Measurements from ENCODE around the gene CLTB. TPM values are rescaled to one million over a fixed set of nuclear protein-coding genes. Genes with fewer than 3 reads are reported as not detected.

Gene CLTB
- total and polyA plus RNA-seq, 10 of the 15 experiments (the other 5 are each of a cell fraction or from before 2014, with no cell fraction given), result 1.6 to 52.8 (median 36.9) TPM

GRCh38 chr5:176352116-176352878 is 64.0 kb downstream of the CLTB start (continued):
- TF ChIP-seq SKIL (IDR thresholded peaks at IDR 0.05; ENCODE audit: low read depth, poor library complexity, severe bottlenecking), result no peak
- TF ChIP-seq, protein P1, sequence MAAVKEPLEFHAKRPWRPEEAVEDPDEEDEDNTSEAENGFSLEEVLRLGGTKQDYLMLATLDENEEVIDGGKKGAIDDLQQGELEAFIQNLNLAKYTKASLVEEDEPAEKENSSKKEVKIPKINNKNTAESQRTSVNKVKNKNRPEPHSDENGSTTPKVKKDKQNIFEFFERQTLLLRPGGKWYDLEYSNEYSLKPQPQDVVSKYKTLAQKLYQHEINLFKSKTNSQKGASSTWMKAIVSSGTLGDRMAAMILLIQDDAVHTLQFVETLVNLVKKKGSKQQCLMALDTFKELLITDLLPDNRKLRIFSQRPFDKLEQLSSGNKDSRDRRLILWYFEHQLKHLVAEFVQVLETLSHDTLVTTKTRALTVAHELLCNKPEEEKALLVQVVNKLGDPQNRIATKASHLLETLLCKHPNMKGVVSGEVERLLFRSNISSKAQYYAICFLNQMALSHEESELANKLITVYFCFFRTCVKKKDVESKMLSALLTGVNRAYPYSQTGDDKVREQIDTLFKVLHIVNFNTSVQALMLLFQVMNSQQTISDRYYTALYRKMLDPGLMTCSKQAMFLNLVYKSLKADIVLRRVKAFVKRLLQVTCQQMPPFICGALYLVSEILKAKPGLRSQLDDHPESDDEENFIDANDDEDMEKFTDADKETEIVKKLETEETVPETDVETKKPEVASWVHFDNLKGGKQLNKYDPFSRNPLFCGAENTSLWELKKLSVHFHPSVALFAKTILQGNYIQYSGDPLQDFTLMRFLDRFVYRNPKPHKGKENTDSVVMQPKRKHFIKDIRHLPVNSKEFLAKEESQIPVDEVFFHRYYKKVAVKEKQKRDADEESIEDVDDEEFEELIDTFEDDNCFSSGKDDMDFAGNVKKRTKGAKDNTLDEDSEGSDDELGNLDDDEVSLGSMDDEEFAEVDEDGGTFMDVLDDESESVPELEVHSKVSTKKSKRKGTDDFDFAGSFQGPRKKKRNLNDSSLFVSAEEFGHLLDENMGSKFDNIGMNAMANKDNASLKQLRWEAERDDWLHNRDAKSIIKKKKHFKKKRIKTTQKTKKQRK (IDR thresholded peaks at IDR 0.05; ENCODE audit: low read depth, low read length), result no peak
- no peak for TF ChIP-seq PAX8 (IDR thresholded peaks at IDR 0.05)
- TF ChIP-seq ZBTB40 (IDR thresholded peaks at IDR 0.05; ENCODE audit: borderline replicate concordance), result no peak
- TF ChIP-seq, protein P2, sequence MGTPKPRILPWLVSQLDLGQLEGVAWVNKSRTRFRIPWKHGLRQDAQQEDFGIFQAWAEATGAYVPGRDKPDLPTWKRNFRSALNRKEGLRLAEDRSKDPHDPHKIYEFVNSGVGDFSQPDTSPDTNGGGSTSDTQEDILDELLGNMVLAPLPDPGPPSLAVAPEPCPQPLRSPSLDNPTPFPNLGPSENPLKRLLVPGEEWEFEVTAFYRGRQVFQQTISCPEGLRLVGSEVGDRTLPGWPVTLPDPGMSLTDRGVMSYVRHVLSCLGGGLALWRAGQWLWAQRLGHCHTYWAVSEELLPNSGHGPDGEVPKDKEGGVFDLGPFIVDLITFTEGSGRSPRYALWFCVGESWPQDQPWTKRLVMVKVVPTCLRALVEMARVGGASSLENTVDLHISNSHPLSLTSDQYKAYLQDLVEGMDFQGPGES (IDR thresholded peaks at IDR 0.05), result no peak
- TF ChIP-seq NFXL1 (IDR thresholded peaks at IDR 0.05; ENCODE audit: borderline replicate concordance), result no peak
- TF ChIP-seq RELA (IDR thresholded peaks at IDR 0.05; ENCODE audit: borderline replicate concordance, partially characterized antibody), result peak; percentile 86
- TF ChIP-seq SUZ12 (IDR thresholded peaks at IDR 0.05; ENCODE audit: unreplicated experiment), result no peak
- no peak for TF ChIP-seq PML (IDR thresholded peaks at IDR 0.05; ENCODE audit: low read length)
- no peak for TF ChIP-seq LARP7 (IDR thresholded peaks at IDR 0.05)
- TF ChIP-seq ATF7 (IDR thresholded peaks at IDR 0.05; ENCODE audit: low read depth), result 0 out of 2 replicates have a peak, but pooled peaks have one; percentile 11
- no peak for TF ChIP-seq SRF (IDR thresholded peaks at IDR 0.05; ENCODE audit: low read depth in 2 of 2, low read length in 2 of 2)
- no peak for TF ChIP-seq SPI1 (IDR thresholded peaks at IDR 0.05; ENCODE audit: borderline replicate concordance, insufficient read depth, low read depth, low read length)
- 0 out of 2 replicates have a peak, but pooled peaks have one; percentile 13 for TF ChIP-seq HDGF (IDR thresholded peaks at IDR 0.05)
- TF ChIP-seq TARDBP (IDR thresholded peaks at IDR 0.05; ENCODE audit: borderline replicate concordance), result no peak
- no peak; the same call in 1 of the 2 replicates for TF ChIP-seq IKZF1 (conservative IDR thresholded peaks at IDR 0.05)
- TF ChIP-seq, protein P3, sequence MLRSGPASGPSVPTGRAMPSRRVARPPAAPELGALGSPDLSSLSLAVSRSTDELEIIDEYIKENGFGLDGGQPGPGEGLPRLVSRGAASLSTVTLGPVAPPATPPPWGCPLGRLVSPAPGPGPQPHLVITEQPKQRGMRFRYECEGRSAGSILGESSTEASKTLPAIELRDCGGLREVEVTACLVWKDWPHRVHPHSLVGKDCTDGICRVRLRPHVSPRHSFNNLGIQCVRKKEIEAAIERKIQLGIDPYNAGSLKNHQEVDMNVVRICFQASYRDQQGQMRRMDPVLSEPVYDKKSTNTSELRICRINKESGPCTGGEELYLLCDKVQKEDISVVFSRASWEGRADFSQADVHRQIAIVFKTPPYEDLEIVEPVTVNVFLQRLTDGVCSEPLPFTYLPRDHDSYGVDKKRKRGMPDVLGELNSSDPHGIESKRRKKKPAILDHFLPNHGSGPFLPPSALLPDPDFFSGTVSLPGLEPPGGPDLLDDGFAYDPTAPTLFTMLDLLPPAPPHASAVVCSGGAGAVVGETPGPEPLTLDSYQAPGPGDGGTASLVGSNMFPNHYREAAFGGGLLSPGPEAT (IDR thresholded peaks at IDR 0.05; ENCODE audit: low read depth), result peak; percentile 80; the same call in 1 of the 2 replicates

Measured in GM12878 (cell line).